ENCODE data around the gene SCGB1A1. TPM values are rescaled to one million over a fixed set of nuclear protein-coding genes. Genes with fewer than 3 reads are reported as not detected.

SCGB1A1 gene
- total and polyA plus RNA-seq, 4 donors, result not detected

DNA sequence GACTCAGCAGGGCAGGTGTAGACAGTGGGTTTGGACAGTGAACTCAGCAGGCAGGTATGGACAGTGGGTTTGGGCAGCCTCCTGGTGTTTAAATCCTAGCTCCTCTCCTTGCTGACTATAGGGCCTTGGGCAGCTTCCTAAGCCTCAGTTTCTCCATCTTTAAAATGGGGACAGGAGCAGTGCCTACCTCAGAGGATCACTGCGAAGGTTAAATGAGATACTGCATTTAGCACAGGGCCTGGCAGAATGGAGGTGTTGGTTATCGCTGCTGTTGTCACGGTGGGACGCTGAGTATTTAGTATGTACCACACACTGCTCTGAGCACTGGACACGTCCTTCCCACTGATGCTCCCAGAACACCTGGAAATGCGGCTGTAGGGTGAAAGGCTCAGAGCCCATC, 14.4 kb upstream of the SCGB1A1 start:
- Histone ChIP-seq H3K9me3 (ENCODE audit: control insufficient read depth in 4 of 4, low read length in 3 of 4) (no peaks in the 10 kb centered on the region), H3K4me3 (ENCODE audit: low read depth in 1 of 3, low read length in 3 of 3) (no peak overlapping the region), H3K36me3 (ENCODE audit: control insufficient read depth in 4 of 4, insufficient read depth in 3 of 4, low read depth in 1 of 4, low read length in 3 of 4) (no peaks in the 10 kb centered on the region), H3K27ac (ENCODE audit: low read depth in 1 of 2, low read length in 2 of 2) (no peak overlapping the region), H3K4me1 (ENCODE audit: control insufficient read depth in 4 of 4, insufficient read depth in 4 of 4, low read length in 3 of 4) (peaks cover 0 to 12% (median 2%) of the 10 kb centered on the region in 4 donors), H3K27me3 (ENCODE audit: control insufficient read depth in 4 of 4, insufficient read depth in 4 of 4, low read length in 3 of 4) (no peaks in the 10 kb centered on the region), H3K9ac (ENCODE audit: low read depth in 1 of 2, low read length in 2 of 2) (no peak overlapping the region)
- TF ChIP-seq NR2F2 (IDR thresholded peaks at IDR 0.05) (no peak), SP1 (IDR thresholded peaks at IDR 0.05) (no peak), EGR1 (IDR thresholded peaks at IDR 0.05; ENCODE audit: low read depth in 2 of 2) (no peak), JUND (IDR thresholded peaks at IDR 0.05) (no peak), RXRA (IDR thresholded peaks at IDR 0.05) (no peak), FOXA1 (IDR thresholded peaks at IDR 0.05) (no peak), TAF1 (conservative IDR thresholded peaks at IDR 0.05) (no peak), GABPA (IDR thresholded peaks at IDR 0.05 in 1 of 2, conservative IDR thresholded peaks at IDR 0.05 in 1 of 2) (no peak), HNF4G (IDR thresholded peaks at IDR 0.05) (no peak)
- TF ChIP-seq, protein P1, sequence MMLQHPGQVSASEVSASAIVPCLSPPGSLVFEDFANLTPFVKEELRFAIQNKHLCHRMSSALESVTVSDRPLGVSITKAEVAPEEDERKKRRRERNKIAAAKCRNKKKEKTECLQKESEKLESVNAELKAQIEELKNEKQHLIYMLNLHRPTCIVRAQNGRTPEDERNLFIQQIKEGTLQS (IDR thresholded peaks at IDR 0.05), result no peak
- TF ChIP-seq, protein P2, sequence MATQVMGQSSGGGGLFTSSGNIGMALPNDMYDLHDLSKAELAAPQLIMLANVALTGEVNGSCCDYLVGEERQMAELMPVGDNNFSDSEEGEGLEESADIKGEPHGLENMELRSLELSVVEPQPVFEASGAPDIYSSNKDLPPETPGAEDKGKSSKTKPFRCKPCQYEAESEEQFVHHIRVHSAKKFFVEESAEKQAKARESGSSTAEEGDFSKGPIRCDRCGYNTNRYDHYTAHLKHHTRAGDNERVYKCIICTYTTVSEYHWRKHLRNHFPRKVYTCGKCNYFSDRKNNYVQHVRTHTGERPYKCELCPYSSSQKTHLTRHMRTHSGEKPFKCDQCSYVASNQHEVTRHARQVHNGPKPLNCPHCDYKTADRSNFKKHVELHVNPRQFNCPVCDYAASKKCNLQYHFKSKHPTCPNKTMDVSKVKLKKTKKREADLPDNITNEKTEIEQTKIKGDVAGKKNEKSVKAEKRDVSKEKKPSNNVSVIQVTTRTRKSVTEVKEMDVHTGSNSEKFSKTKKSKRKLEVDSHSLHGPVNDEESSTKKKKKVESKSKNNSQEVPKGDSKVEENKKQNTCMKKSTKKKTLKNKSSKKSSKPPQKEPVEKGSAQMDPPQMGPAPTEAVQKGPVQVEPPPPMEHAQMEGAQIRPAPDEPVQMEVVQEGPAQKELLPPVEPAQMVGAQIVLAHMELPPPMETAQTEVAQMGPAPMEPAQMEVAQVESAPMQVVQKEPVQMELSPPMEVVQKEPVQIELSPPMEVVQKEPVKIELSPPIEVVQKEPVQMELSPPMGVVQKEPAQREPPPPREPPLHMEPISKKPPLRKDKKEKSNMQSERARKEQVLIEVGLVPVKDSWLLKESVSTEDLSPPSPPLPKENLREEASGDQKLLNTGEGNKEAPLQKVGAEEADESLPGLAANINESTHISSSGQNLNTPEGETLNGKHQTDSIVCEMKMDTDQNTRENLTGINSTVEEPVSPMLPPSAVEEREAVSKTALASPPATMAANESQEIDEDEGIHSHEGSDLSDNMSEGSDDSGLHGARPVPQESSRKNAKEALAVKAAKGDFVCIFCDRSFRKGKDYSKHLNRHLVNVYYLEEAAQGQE (IDR thresholded peaks at IDR 0.05), result no peak
- no peak for DNase-seq (ENCODE audit: low spot score)
- WGBS, result 93% methylated on average over 6 of the region's 6 CpGs

DNA sequence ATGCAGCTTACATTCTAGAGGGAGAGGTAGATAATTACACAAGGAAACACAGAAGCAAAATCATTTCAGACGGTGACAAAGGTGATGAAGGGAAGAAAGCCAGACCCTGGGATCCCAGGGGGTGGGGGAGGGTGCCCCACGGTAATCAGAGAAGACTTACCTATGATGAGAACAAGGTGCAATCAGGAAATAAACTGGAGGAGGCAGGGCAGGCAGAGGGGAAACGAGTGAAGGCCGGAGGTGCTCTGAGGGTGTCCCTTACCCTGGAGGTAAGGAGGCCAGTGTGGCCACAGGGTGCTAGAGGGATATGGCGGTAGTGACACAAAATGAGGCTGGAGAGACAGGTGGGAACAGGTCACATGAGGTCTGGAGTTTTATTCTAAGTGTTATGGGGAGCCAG, 13.9 kb upstream of the SCGB1A1 start:
- H3K4me1 ChIP-seq (ENCODE audit: control insufficient read depth in 4 of 4, insufficient read depth in 4 of 4, low read length in 3 of 4), result peaks cover 0 to 12% (median 2%) of the 10 kb centered on the region in 4 donors
- H3K36me3 ChIP-seq (ENCODE audit: control insufficient read depth in 4 of 4, insufficient read depth in 3 of 4, low read depth in 1 of 4, low read length in 3 of 4), result no peaks in the 10 kb centered on the region
- no peak overlapping the region for H3K9ac ChIP-seq (ENCODE audit: low read depth in 1 of 2, low read length in 2 of 2)
- no peak overlapping the region for H3K27ac ChIP-seq (ENCODE audit: low read depth in 1 of 2, low read length in 2 of 2)
- no peak overlapping the region for H3K4me3 ChIP-seq (ENCODE audit: low read depth in 1 of 3, low read length in 3 of 3)
- DNase-seq (ENCODE audit: low spot score), result no peak
- H3K27me3 ChIP-seq (ENCODE audit: control insufficient read depth in 4 of 4, insufficient read depth in 4 of 4, low read length in 3 of 4), result no peaks in the 10 kb centered on the region
- TF ChIP-seq JUND (IDR thresholded peaks at IDR 0.05), result no peak
- TF ChIP-seq, protein P1 (IDR thresholded peaks at IDR 0.05), result no peak
- no peak for TF ChIP-seq FOXA2 (IDR thresholded peaks at IDR 0.05)
- TF ChIP-seq EGR1 (IDR thresholded peaks at IDR 0.05; ENCODE audit: low read depth in 2 of 2), result no peak
- no peak for TF ChIP-seq SP1 (IDR thresholded peaks at IDR 0.05)
- TF ChIP-seq HNF4G (IDR thresholded peaks at IDR 0.05), result no peak
- no peak for TF ChIP-seq NR2F2 (IDR thresholded peaks at IDR 0.05)
- TF ChIP-seq HNF4A (conservative IDR thresholded peaks at IDR 0.05), result no peak
- no peak for TF ChIP-seq GABPA (IDR thresholded peaks at IDR 0.05 in 1 of 2, conservative IDR thresholded peaks at IDR 0.05 in 1 of 2)
- TF ChIP-seq, protein P3, sequence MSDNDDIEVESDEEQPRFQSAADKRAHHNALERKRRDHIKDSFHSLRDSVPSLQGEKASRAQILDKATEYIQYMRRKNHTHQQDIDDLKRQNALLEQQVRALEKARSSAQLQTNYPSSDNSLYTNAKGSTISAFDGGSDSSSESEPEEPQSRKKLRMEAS (IDR thresholded peaks at IDR 0.05), result no peak
- TF ChIP-seq, protein P4, sequence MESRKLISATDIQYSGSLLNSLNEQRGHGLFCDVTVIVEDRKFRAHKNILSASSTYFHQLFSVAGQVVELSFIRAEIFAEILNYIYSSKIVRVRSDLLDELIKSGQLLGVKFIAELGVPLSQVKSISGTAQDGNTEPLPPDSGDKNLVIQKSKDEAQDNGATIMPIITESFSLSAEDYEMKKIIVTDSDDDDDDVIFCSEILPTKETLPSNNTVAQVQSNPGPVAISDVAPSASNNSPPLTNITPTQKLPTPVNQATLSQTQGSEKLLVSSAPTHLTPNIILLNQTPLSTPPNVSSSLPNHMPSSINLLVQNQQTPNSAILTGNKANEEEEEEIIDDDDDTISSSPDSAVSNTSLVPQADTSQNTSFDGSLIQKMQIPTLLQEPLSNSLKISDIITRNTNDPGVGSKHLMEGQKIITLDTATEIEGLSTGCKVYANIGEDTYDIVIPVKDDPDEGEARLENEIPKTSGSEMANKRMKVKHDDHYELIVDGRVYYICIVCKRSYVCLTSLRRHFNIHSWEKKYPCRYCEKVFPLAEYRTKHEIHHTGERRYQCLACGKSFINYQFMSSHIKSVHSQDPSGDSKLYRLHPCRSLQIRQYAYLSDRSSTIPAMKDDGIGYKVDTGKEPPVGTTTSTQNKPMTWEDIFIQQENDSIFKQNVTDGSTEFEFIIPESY (IDR thresholded peaks at IDR 0.05), result no peak
- no peak for TF ChIP-seq TAF1 (conservative IDR thresholded peaks at IDR 0.05)
- TF ChIP-seq, protein P2 (IDR thresholded peaks at IDR 0.05), result no peak
- TF ChIP-seq FOXA1 (IDR thresholded peaks at IDR 0.05), result no peak
- TF ChIP-seq RXRA (IDR thresholded peaks at IDR 0.05), result no peak
- no peak for TF ChIP-seq RAD21 (IDR thresholded peaks at IDR 0.05)
- no peaks in the 10 kb centered on the region for H3K9me3 ChIP-seq (ENCODE audit: control insufficient read depth in 4 of 4, low read length in 3 of 4)
- WGBS, result 78% methylated on average over 5 of the region's 5 CpGs

Data from liver (tissue), 9 donors.